Measurements from ENCODE around the gene TTC39C. TPM values are rescaled to one million over a fixed set of nuclear protein-coding genes. Genes with fewer than 3 reads are reported as not detected.

The TTC39C gene
- total RNA-seq, result 3.2 and 7.3 TPM in 2 replicates

DNA sequence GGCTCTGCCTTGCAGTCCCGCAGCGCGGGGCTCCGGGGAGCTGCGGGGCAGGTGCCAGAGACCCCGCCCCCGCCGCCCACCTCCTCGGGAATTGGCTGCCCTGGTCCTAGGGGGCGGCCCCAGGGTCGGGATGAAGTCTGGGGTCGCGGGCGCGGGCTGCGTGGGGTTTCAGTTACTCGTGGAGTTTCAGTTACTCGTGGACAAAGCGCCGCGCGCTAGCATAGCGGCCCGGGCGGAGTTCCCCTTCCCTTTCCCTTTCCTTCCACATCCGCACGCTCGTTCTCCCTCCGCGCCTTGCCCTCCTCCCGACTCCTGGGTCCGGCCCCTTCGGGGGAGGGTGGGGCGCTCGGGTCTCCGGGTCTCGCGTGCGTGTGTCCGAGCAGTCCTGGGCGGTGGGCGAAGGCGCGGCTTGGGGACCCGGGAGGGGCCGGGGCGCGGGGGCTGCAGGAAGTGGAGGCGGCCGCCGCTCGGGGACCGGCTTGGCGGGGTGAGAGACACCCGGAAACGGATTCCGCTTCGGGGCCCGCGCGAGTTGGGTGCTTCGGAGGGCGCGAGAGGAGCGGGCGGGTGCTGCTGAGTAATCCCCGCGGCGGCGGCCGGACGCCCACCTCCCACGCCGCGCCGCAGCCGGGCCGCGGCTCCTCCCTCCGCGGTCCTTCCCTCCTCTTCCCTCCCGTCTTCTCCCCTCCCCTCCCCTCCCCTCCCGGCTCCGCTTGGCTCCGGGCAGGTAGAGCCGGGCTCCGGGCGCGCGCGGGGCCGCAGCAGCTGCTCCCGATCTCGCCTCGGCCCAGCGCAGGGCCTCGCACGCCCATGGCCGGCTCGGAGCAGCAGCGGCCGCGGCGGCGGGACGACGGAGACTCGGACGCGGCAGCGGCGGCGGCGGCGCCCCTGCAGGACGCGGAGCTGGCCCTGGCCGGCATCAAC lies at the start of gene TTC39C:
Gene TTC39C, plus strand, starts transcription at position 693 of the 924 bp plus-strand sequence. Its CDS starts 118 bp downstream, at position 811.
- DNase-seq (ENCODE audit: low read depth, low spot score), result no peak

DNA sequence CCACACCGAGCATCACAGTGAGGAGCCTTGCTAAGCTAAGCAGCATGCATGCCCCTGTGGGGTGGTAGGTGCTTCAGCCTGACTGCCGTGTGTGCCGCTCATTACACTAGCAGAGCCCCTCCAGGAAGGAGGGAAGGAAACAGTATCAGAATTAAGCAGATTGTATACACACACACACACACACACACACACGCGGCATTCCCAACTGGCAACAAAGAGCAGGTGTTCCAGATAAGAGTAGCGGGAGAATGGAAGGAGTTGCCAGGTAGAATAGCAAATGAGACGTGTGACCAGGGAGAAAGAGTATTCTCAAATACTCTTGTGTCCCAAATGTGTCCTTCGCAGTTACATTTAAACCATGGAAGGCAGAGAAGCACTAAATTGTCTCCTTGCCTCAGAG lies 47.6 kb upstream of the TTC39C start:
- DNase-seq (ENCODE audit: low read depth, low spot score), result no peak

DNA sequence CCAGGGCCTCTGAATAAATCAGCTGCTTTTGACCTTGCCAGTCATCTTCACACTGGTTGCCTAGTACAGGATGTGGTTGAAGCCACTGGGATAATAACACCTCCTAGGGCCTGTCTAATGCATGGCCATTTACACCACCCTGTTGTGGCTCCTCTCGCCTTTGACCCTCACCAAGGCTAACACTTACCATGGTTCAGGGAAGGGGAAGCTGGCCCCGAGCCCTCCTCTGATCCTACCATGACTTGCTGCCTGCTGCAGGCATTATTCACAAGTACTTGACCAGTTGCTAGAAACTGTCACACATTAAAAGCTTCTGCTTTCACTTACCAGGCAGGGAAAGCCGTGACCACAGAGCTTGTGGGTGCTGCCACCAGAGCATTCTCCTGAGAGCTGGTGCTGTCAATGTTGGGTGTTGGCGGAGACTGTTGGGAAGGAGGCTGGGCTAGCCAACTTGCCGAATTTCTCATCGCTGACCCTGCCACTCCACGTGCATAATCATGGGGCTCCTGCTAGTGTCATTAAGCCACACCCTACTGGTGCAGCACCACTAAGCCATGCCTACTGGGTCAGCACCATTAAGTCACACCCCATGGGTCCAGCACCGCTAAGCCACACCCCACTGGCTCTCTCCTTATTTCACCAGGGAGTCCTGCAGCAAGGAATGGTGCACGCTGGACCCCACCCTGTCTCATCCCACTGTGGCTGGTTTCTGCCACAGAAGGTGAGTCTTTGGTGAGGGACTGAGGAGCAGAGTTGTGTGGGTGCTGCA lies 47.0 kb upstream of the TTC39C start:
- DNase-seq (ENCODE audit: low read depth, low spot score), result no peak

DNA sequence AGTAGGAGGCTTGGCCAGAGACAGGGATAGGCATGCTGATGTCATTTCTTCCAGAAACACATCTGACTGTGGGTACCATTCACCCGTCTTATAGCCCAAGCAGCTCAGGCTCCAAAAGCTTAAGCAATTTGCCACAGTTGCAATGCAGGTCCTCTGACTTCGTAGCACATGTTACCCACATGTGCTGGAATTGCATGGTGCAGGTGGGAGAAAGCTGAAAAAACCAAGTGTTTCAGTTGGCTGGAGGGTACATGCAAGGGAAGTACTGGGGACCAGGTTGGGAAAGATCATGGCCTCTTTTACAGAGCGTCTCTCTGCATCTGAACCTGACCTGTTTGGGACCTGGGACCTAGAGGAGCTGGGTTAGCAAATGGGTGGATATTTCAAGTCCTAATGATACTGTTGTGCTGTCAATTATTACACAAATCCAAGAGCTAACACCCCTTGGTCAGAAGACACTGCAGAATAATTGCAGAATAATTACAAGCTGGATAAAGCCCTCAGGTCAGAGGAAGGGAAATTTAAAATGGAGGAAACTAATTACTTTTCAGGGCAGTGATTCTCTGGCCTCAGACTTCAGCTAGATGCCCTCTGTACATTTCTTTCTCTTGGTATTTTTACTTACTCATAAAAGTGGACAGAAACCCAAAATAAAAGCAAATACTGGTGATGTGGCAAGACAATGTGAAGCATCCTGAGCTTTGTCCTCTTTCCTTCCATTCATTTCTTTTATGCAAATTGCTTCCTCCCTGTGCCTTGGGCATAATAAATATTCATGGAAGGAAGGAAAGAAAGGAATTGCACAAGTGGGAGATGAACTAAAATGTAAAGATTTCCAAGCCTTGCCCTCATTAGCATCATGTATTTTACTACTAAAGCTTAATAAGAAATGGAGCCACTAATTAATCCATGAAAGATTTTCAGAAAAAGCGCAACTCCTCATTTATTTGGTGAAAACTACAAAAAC lies 45.6 kb upstream of the TTC39C start:
- DNase-seq (ENCODE audit: low read depth, low spot score), result no peak

DNA sequence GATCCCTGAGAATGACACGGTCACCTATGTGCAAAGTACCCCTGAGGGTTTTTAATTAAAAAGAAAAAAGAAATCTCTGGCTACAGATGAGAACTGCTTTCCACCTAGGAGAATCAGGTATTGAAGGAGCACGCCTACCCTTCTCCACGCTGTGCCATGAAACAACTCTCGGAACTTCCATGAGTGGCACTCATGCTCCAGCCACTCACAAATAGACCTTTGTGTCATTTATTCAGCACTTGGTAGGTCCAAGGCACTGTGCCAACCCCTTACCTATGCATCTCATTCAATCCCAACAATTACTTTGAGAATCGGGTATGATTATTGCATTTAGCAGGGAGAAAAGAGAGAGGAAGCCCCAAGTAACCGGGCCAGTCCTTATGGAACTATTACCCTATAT lies 44.9 kb upstream of the TTC39C start:
- DNase-seq (ENCODE audit: low read depth, low spot score), result no peak

DNA sequence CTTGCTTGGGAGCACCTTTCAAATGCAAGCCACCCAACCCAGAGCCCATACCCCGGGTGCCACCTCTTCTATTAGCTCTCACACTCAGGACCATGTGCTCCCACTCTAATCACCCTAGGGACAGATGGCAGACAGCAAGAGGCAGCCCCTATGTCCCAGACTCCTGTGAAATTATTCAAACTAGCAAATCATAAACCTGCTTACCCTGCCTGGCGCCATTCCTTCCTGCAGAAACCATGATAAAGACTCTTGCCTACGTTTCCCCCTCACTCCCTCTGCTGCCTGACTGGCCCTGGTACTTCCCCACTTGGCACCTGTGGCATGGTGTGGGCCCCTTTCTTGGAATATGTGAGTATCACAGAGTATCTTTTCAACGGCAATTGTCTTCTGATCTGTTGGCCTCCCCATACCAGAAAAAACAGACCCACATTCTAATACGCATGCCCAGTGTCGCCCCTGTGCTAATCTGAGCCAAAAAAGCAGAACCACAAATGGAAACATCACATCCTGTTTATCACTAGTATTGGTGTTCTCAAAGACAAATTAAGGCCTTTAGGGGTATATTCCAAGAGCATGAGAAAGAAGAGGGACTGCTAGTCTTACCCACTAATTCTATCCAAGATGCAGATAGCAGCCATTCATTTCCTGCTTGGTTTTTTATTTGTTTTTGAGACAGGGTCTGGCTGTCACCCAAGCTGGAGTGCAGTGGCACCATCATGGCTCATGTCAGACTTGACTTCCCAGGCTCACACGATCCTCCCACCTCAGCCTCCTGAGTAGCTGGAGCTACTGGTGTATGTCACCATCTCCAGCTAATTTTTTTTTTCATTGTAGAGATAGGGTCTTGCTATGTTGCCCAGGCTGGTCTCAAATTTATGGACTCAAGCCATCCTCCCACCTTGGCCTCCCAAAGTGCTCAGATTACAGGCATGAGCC lies 44.1 kb upstream of the TTC39C start:
- DNase-seq (ENCODE audit: low read depth, low spot score), result no peak

DNA sequence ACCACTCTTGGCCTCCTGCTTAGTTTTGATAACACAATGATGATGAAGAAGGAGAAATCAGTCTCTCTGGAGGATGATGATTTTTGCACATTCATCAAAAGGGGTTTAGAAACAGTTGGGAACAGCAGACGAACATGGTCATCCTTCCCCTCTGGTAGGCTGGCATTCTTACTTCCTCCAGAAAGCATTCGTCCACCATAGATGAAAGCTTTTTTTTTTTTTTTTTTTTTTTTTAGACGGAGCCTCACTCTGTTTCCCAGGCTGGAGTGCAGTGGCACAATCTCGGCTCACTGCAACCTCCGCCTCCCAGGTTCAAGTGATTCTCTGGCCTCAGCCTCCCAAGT lies 43.5 kb upstream of the TTC39C start:
- no peak for DNase-seq (ENCODE audit: low read depth, low spot score)

DNA sequence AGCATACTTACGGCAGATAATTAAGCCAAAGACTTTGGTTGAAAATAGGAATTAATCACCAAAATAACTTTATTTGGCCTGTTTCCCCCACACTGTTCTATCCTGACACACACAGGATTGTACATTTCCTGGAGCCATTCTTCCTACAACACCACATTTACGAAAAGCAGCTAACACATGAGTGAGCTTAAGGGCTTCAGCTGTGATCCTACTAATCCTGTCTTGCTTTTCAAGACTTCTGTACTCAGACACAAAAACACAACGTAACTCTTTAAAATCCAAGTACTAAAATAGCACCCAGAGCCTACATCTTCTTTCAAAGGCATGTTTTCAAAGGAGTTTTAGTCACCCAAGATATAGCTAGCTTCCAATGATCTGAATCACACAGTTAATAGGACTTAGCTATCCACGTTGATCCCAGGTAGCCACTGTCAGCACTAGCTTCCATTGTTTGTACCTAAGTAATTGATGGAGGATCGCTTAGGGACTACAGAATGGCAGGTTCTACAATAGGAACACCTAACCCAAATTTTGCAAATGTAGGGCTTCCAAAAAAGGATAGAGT lies 42.8 kb upstream of the TTC39C start:
- DNase-seq (ENCODE audit: low read depth, low spot score), result no peak

DNA sequence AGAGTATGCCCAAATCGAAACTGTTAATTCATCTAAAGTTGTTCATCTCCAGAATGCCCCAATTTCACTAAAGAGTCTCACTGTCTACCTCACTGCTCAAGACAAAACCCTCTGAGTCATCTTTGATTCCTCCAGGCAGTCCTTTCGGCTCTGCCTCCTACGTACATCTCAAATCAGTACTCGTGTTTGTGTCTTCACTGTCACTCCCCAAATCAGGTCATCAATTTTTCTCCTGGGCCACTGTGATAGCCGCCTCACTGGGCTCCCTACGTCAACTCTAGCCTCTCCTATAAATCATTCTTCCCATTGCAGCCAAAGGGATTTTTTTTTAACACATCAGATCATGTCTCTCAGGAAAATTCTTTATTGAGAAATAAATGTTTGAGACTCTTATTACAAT lies 42.1 kb upstream of the TTC39C start:
- DNase-seq (ENCODE audit: low read depth, low spot score), result no peak

DNA sequence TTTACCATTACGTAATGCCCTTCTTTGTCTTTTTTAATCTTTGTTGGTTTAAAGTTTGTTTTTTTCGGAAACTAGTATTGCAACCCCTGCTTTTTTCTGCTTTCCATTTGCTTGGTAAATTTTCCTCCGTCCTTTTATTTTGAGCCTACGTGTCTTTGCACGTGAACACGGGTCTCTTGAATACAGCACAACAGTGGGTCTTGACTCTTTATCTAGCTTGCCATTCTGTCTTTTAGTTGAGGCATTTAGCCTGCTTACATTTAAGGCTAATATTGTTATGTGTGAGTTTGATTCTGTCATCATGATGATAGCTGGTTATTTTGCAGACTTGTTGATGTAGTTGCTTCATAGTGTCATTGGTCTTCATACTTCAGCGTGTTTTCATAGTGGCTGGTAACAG lies 37.5 kb upstream of the TTC39C start:
- DNase-seq (ENCODE audit: low read depth, low spot score), result no peak

DNA sequence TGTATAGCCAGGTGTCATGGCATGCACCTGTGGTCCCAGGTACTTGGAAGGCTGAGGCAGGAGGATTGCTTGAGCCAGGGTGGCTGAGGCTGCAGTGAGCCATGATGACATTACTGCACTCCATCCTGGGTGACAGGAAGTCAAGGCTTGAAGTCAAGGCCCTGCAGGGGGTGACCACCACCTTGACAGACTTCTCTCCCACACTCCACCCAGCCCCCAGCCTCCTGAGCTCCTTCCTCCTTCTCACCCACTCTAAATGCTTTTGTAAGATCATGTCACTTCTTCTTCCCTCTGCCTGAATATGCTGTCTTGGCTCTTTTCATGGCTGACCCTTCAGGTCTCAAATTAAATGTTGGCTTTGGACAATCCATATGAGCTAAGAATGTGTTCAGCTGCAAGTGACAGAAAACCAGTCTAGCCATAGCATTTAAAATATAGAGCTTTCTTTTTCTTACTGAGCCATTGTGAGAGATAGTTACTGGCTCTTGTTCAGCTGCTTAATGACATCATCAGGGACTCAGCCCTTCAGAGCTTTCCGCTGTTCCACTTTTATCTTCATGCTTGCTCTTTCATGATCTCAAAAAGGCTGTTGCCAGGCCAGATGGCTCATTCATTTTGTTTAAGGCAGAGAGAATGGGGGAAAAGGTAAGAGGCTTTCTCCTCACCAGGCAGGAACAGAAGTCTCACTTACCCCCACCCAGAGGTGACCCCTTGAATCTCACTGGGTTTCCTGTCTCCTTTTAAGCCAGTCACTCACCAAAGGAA lies 36.7 kb upstream of the TTC39C start:
- DNase-seq (ENCODE audit: low read depth, low spot score), result no peak

DNA sequence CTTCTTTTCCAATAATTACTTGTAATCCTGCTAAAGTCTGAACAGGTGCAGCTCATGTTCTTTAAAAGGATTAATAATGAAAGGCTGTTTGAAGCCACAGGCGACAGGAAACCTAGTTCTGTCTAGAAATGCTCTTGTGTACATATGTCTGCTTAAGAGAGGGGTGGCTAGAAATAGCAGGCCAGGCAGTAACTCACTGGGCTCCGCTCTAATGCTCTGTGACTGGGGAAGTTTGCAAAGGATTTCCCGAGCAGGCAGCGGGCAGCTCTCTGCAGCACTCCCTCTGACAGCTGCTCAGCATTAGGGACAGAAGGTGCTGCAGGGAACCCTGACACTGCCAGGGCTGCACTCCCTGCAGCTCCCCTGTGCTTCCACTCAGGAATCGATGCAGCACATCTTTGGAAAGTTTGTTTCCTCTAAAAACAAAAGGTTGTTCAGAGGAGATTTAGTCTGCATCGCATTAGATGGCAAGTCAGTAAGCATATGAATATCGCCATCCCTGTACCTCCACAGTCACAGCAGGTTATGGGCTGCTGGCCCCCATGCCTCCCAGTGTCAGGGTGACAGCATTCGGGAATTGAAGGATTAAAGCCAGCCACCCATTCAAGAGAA lies 33.1 kb upstream of the TTC39C start:
- no peak for DNase-seq (ENCODE audit: low read depth, low spot score)

DNA sequence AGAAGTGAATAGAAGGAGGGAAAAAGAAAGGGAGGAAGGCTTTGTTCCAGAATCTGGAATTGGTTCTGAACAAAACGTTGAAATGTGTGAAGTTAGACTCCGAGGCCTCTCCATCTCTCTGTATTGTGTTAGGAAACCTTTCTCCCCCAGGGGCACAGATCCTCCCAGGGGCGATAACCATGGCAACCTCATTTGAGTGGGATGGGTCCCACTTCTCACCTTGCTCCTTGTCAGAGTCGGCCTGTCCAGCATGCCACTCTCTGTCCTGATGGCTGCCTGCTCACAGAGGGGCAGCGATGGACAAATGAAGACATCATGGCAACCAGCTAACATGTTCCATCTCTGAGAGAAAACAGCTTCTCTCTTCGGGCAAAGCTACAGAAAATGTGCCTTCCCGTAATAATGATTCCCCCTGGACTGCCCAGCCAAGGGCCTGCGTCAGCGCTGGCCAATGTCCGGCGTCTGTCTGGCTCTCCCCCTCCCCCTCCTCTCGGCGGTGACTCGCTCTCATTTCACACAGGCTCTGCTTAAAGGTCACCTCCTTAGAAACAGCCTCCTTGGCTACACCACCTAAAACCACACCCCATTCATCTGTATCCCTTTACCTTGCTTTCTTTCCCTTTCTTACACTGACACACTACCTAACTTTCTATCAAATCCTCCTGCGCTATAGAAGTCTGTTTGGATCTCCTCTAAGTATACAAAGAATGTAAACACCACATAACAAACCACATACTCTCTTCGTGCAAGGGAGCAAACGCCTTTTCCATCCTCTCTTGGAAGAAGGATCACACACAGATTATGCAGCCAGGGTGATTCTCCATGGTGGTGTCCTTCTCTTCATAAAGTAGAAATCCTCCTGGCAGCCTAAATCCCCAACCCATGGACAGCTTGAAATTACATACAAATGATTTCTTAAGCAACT lies 32.1 kb upstream of the TTC39C start:
- DNase-seq (ENCODE audit: low read depth, low spot score), result no peak

DNA sequence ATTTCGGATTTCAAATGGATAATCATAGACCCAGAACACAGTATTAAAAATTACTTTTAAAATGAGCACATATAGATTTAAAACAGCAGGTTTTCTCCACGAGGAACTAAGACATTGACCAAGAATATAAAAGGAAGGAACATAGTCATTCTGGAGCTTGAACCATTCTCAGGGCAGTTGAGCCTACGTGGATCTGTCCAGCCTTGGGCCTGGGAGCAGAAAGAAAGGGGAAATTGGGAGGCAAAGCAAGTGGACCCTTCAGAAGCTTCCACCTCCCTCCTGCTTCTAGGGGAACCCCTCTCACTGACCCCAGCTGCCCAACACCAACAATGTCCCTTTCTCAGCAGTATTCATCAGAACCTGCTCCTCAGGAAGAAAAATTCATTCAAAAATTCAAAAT lies 31.4 kb upstream of the TTC39C start:
- no peak for DNase-seq (ENCODE audit: low read depth, low spot score)

DNA sequence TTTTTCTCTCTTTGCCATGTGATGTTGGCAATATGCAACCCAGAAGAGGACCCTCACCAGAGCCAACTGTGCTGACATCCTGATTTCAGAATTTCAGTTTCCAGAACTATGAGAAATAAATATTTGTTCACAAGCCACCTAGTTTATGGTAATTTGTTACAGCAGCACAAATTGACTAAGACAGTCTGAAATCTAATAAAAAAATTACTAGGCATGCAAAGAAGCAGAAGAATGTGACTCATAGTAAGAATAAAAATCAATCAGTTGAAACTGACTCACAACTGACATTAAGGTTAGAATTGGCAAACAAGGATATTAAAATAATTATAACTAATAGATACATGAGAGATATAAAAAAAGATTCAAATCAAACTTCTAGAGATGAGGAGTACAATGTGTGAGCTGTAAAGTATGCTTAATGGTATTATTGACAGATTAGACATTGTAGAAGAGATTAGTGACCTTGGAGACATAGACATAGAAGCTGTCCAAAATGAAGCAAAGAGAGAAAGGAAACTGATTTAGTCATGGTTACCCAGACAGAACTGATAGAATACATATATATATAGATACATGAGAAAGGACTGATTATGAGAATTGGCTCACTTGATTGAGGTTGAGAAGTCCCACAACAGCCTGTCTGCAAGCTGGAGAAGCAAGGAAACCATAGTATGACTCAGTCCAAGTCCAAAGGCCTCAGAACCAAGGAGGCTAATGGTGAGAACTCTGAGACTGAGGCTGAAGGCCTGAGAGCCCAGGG lies 27.8 kb upstream of the TTC39C start:
- no peak for DNase-seq (ENCODE audit: low read depth, low spot score)

DNA sequence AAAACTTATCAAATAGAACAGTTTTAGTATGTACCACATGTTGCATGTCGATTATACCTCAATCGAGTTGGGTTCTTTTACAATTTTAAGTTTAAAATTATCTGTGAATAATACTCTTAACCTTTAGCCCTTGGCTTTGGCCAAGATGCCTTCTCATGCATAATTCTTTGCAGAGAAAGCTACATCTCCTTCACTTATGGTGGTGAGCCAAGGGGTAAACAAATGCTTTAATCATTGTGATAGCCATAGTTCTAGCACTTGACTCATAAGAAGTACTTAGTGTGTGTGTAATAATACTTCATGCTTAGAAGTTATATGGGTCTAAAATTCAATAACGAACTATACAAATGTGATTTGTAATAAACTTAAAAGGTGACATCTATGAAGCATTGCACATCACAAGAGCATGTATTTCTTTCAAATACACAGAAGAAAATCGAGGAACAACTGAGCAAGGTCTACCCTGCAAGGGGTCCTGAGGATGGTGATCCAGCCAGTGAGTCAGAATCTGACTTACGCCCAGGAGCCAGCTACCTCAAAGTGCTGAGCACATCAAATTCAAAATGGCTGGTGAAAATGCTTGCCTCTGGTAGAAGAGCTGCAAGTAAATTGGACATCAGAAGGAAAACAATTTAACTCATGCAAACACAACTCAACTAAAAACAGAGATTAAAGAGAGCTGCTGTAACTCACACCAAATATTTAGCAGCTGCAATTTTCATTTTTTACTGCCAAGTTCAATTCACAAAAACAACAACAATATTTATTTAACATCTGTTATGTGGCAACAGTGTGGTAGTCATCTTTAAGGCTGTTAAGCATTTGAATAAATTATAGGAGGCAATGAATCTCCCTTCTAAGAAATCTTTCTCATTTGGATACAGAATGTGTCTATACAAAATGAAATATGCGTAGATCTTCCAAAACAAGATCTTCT lies 23.8 kb upstream of the TTC39C start:
- DNase-seq (ENCODE audit: low read depth, low spot score), result no peak
